ENCODE results near the gene FBXL4. TPM values are rescaled to one million over a fixed set of nuclear protein-coding genes. Genes with fewer than 3 reads are reported as not detected.

The FBXL4 gene
- total RNA-seq, 4 donors from 2014 or later: 4.9 to 15.1 (median 10.0) TPM

- intact Hi-C loops (cut with DNase I): no loop called here
- no peaks in the 10 kb centered on the region for H3K36me3 ChIP-seq
- no peak for TF ChIP-seq CTCF (IDR thresholded peaks at IDR 0.05)
- no peak for TF ChIP-seq POLR2A (IDR thresholded peaks at IDR 0.05)
Measured at GRCh38 chr6:98840385-98840784, 107.4 kb downstream of the FBXL4 start.

GRCh38 chr6:98839781-98840361 is 107.9 kb downstream of the FBXL4 start:
- intact Hi-C loops (cut with DNase I): no loop called here

More at GRCh38 chr6:98840385-98840784, 107.4 kb downstream of the FBXL4 start:
- peaks cover 15 to 33% (median 16%) of the 10 kb centered on the region in 3 donors for H3K4me1 ChIP-seq
- 50 to 51% methylated on average over 6 of the region's 6 CpGs for WGBS, 2 donors
- no peak overlapping the region for H3K4me3 ChIP-seq
- no peaks in the 10 kb centered on the region for H3K9me3 ChIP-seq
- no peak for DNase-seq
- H3K27ac ChIP-seq: no peak overlapping the region
- peaks cover 46 to 100% (median 71%) of the 10 kb centered on the region in 4 donors for H3K27me3 ChIP-seq

GRCh38 chr6:98838975-98839374 is 108.8 kb downstream of the FBXL4 start:
- WGBS, 2 donors: 17 to 39% methylated on average over 1 of the region's 1 CpG
- Histone ChIP-seq H3K9me3 (no peaks in the 10 kb centered on the region), H3K4me1 (peaks cover 19 to 33% (median 22%) of the 10 kb centered on the region in 3 donors), H3K27ac (no peak overlapping the region), H3K27me3 (peaks cover 44 to 100% (median 65%) of the 10 kb centered on the region in 4 donors), H3K4me3 (no peak overlapping the region), H3K36me3 (no peaks in the 10 kb centered on the region)
- no peak for DNase-seq
- TF ChIP-seq POLR2A (IDR thresholded peaks at IDR 0.05): no peak
- TF ChIP-seq CTCF (IDR thresholded peaks at IDR 0.05): no peak
- intact Hi-C loops (cut with DNase I): no loop called here

More at GRCh38 chr6:98839781-98840361, 107.9 kb downstream of the FBXL4 start:
- Histone ChIP-seq H3K4me1 (peaks cover 15 to 33% (median 17%) of the 10 kb centered on the region in 3 donors), H3K27ac (no peak overlapping the region), H3K9me3 (no peaks in the 10 kb centered on the region), H3K4me3 (no peak overlapping the region), H3K27me3 (peaks cover 46 to 100% (median 73%) of the 10 kb centered on the region in 4 donors), H3K36me3 (no peaks in the 10 kb centered on the region)
- DNase-seq: no peak
- WGBS, 2 donors: 27% methylated on average over 5 of the region's 5 CpGs
- no peak for TF ChIP-seq POLR2A (IDR thresholded peaks at IDR 0.05)
- peak in 1 of 6 experiments; percentile 4 for TF ChIP-seq CTCF (IDR thresholded peaks at IDR 0.05)

GRCh38 chr6:98838032-98838431 is 109.7 kb downstream of the FBXL4 start:
- Histone ChIP-seq H3K27ac (no peak overlapping the region), H3K27me3 (peaks cover 35 to 100% (median 59%) of the 10 kb centered on the region in 4 donors), H3K36me3 (no peaks in the 10 kb centered on the region), H3K4me3 (no peak overlapping the region), H3K9me3 (no peaks in the 10 kb centered on the region), H3K4me1 (peaks cover 25 to 36% (median 30%) of the 10 kb centered on the region in 3 donors)
- 31 to 35% methylated on average over 4 of the region's 4 CpGs for WGBS, 2 donors
- intact Hi-C loops (cut with DNase I): no loop called here
- TF ChIP-seq POLR2A (IDR thresholded peaks at IDR 0.05) (no peak), CTCF (IDR thresholded peaks at IDR 0.05) (no peak)
- no peak for DNase-seq

GRCh38 chr6:98836962-98837944 is 110.5 kb downstream of the FBXL4 start:
- peaks cover 31 to 100% (median 56%) of the 10 kb centered on the region in 4 donors for H3K27me3 ChIP-seq

More at GRCh38 chr6:98836962-98837944, 110.5 kb downstream of the FBXL4 start:
- H3K4me3 ChIP-seq: no peak overlapping the region
- DNase-seq: no peak
- H3K4me1 ChIP-seq: peaks cover 33 to 44% (median 38%) of the 10 kb centered on the region in 3 donors
- TF ChIP-seq POLR2A (IDR thresholded peaks at IDR 0.05) (no peak), CTCF (IDR thresholded peaks at IDR 0.05) (no peak)
- H3K36me3 ChIP-seq: no peaks in the 10 kb centered on the region
- no peak overlapping the region for H3K27ac ChIP-seq
- no peaks in the 10 kb centered on the region for H3K9me3 ChIP-seq
- 23 to 27% methylated on average over 9 of the region's 9 CpGs for WGBS, 2 donors
- intact Hi-C loops (cut with DNase I): no loop called here

Data from esophagus squamous epithelium (tissue), 5 donors.